Duodenal mucosa (tissue), 2 donors: ENCODE results near the gene RNF151.
A peak's percentile ranks its signal among the peaks of the same experiment; 100 is the strongest.

Experiments used
- H3K27ac ChIP-seq: one replicate; pipeline ENCODE4 v1.7.0; 2013; ENCODE audit warnings: low read depth, low read length
- H3K27me3 ChIP-seq, 2 donors: one replicate each; pipeline ENCODE4 v1.7.0; 2013; ENCODE audit warnings: low read length in 2 of 2, control low read depth in 1 of 2; ENCODE audit not compliant: insufficient read depth in 2 of 2, control insufficient read depth in 1 of 2
- H3K36me3 ChIP-seq, 2 donors: one replicate each; pipeline ENCODE4 v1.7.0; 2013; ENCODE audit warnings: low read length in 2 of 2, control low read depth in 1 of 2; ENCODE audit not compliant: insufficient read depth in 2 of 2, control insufficient read depth in 1 of 2
- H3K4me1 ChIP-seq, 2 donors: one replicate each; pipeline ENCODE4 v1.7.0; 2013; ENCODE audit warnings: low read length in 2 of 2, control low read depth in 1 of 2; ENCODE audit not compliant: insufficient read depth in 2 of 2, control insufficient read depth in 1 of 2
- H3K4me3 ChIP-seq, 2 donors: one replicate each; pipeline ENCODE4 v1.7.0; 2013; ENCODE audit warnings: low read length in 2 of 2, low read depth in 1 of 2
- H3K9ac ChIP-seq, 2 donors: one replicate each; pipeline ENCODE4 v1.7.0; 2013; ENCODE audit warnings: low read length in 2 of 2, low read depth in 1 of 2
- H3K9me3 ChIP-seq, 2 donors: one replicate each; pipeline ENCODE4 v1.7.0; 2013; ENCODE audit warnings: low read length in 2 of 2, control low read depth in 1 of 2; ENCODE audit not compliant: control insufficient read depth in 1 of 2

The RNF151 gene

GRCh38 chr16:1924095-1924494 is 42.6 kb upstream of the RNF151 start:
- Histone ChIP-seq H3K4me3 (no peak overlapping the region), H3K9ac (no peak overlapping the region), H3K4me1 (peaks cover 4 to 6% of the 10 kb centered on the region in 2 donors), H3K36me3 (no peaks in the 10 kb centered on the region), H3K27ac (no peak overlapping the region), H3K27me3 (peaks cover 33 to 40% of the 10 kb centered on the region in 2 donors), H3K9me3 (no peaks in the 10 kb centered on the region)

GRCh38 chr16:1926271-1926670 is 40.4 kb upstream of the RNF151 start:
- Histone ChIP-seq H3K36me3 (no peaks in the 10 kb centered on the region), H3K27me3 (peaks cover 11 to 19% of the 10 kb centered on the region in 2 donors), H3K9me3 (no peaks in the 10 kb centered on the region), H3K27ac (no peak overlapping the region), H3K9ac (no peak overlapping the region), H3K4me3 (no peak overlapping the region), H3K4me1 (peaks cover 7 to 9% of the 10 kb centered on the region in 2 donors)

GRCh38 chr16:1929105-1929504 is 37.6 kb upstream of the RNF151 start:
- Histone ChIP-seq H3K36me3 (no peaks in the 10 kb centered on the region), H3K9ac (peak overlapping the region; percentile 26 to 54), H3K27ac (no peak overlapping the region), H3K9me3 (no peaks in the 10 kb centered on the region), H3K27me3 (no peaks in the 10 kb centered on the region), H3K4me3 (peak overlapping the region in 1 of 2 donors; percentile 43), H3K4me1 (peaks cover 3% of the 10 kb centered on the region in 2 donors)

GRCh38 chr16:1929578-1930337 is 36.9 kb upstream of the RNF151 start:
- no peaks in the 10 kb centered on the region for H3K9me3 ChIP-seq
- H3K4me3 ChIP-seq, result peak overlapping the region; percentile 21 to 43
- no peak overlapping the region for H3K27ac ChIP-seq
- peaks cover 3% of the 10 kb centered on the region in 2 donors for H3K4me1 ChIP-seq
- no peaks in the 10 kb centered on the region for H3K27me3 ChIP-seq
- no peaks in the 10 kb centered on the region for H3K36me3 ChIP-seq
- peak overlapping the region; percentile 26 to 38 for H3K9ac ChIP-seq

DNA sequence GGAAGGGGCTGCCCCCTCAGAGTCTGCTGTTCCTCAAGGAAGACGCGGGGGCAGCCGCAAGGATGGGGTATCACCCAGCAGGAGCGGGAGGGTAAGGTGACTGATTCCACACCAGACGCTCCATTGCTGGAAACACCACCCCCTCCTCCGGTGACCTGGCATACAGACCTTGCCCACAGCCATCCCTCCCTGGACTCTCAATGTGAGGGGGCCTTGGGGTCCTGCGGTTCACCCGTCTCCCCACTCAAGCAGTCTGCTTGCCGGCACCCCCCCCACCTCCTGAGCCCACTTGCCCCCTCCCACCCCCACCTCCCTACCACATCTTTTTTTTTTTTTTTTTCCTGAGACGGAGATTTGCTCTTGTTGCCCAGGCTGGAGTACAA is 36.3 kb upstream of the RNF151 start:
- no peak overlapping the region for H3K4me3 ChIP-seq

GRCh38 chr16:1932050-1933028 is 34.3 kb upstream of the RNF151 start:
- H3K9me3 ChIP-seq, result no peaks in the 10 kb centered on the region
- H3K27me3 ChIP-seq, result no peaks in the 10 kb centered on the region
- H3K9ac ChIP-seq, result no peak overlapping the region
- peaks cover 3 to 11% of the 10 kb centered on the region in 2 donors for H3K4me1 ChIP-seq
- H3K36me3 ChIP-seq, result peaks cover 0 to 4% of the 10 kb centered on the region in 2 donors
- no peak overlapping the region for H3K27ac ChIP-seq
- H3K4me3 ChIP-seq, result no peak overlapping the region

More for the DNA sequence above, 36.3 kb upstream of the RNF151 start:
- H3K36me3 ChIP-seq, result no peaks in the 10 kb centered on the region
- peaks cover 3 to 6% of the 10 kb centered on the region in 2 donors for H3K4me1 ChIP-seq
- H3K9me3 ChIP-seq, result no peaks in the 10 kb centered on the region
- H3K27ac ChIP-seq, result no peak overlapping the region
- no peaks in the 10 kb centered on the region for H3K27me3 ChIP-seq
- no peak overlapping the region for H3K9ac ChIP-seq

- H3K4me1 ChIP-seq, result peaks cover 3 to 11% of the 10 kb centered on the region in 2 donors
- H3K9ac ChIP-seq, result no peak overlapping the region
- H3K36me3 ChIP-seq, result peaks cover 2 to 8% of the 10 kb centered on the region in 2 donors
- H3K9me3 ChIP-seq, result no peaks in the 10 kb centered on the region
- no peak overlapping the region for H3K27ac ChIP-seq
- no peak overlapping the region for H3K4me3 ChIP-seq
- H3K27me3 ChIP-seq, result no peaks in the 10 kb centered on the region
These were observed 33.5 kb upstream of the RNF151 start for GRCh38 chr16:1933097-1933661.

DNA sequence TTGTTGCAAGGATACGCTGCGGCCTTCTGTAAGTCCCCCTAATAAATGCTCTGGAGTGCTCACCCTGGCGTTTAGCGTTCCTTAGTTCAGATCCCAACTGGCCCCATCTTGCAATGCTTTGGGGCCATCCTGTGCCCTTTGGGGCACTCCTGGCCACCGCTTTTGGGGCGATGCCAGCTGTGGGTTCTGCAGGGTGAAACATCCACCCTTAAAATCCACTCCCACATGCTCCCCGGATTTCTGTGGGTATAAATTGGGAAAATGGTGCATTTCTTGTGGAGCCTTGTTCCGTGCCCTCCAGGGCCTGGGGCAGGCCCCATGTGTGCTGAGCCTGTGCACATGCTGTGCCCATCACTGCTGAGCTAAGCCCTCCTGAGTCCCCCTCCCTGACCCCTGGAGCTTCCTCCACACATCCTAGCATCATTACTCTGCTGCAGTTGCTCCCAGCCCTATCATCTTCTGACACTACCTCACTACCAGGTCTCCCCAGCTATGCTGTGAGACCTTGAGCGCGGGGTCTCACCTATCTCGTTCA is 29.6 kb upstream of the RNF151 start:
- Histone ChIP-seq H3K27ac (no peak overlapping the region), H3K4me3 (no peak overlapping the region), H3K36me3 (peaks cover 14 to 26% of the 10 kb centered on the region in 2 donors), H3K27me3 (no peaks in the 10 kb centered on the region), H3K9ac (no peak overlapping the region), H3K4me1 (peaks cover 19 to 33% of the 10 kb centered on the region in 2 donors), H3K9me3 (no peaks in the 10 kb centered on the region)

GRCh38 chr16:1938316-1938715 is 28.3 kb upstream of the RNF151 start:
- Histone ChIP-seq H3K4me1 (peaks cover 23 to 42% of the 10 kb centered on the region in 2 donors), H3K9me3 (no peaks in the 10 kb centered on the region), H3K27ac (no peak overlapping the region), H3K4me3 (no peak overlapping the region), H3K9ac (no peak overlapping the region), H3K36me3 (peaks cover 14 to 26% of the 10 kb centered on the region in 2 donors), H3K27me3 (no peaks in the 10 kb centered on the region)
